Measurements from ENCODE around the gene BAZ2B. TPM values are rescaled to one million over a fixed set of nuclear protein-coding genes. Genes with fewer than 3 reads are reported as not detected.

BAZ2B gene
- total RNA-seq, 2 experiments from 2014 or later: 3.7 to 11.8 TPM

GRCh38 chr2:159375241-159375640 is 241.1 kb downstream of the BAZ2B start:
- no peak overlapping the region for H3K4me2 ChIP-seq (ENCODE audit: low read length)
- no peak overlapping the region for H3K27ac ChIP-seq (ENCODE audit: low read depth, low read length, poor library complexity, severe bottlenecking)
- no peaks in the 10 kb centered on the region for H3K36me3 ChIP-seq (ENCODE audit: insufficient read depth, low read length)
- no peaks in the 10 kb centered on the region for H3K9me2 ChIP-seq (ENCODE audit: insufficient read depth, low read length)
- no peak for TF ChIP-seq CTCF (conservative IDR thresholded peaks at IDR 0.05; ENCODE audit: low read length)
- TF ChIP-seq EZH2phosphoT487 (IDR thresholded peaks at IDR 0.05; ENCODE audit: borderline replicate concordance, low read depth, low read length): no peak
- H3K4me3 ChIP-seq (ENCODE audit: low read depth, low read length, poor library complexity, severe bottlenecking): no peak overlapping the region
- intact Hi-C loops (cut with micrococcal nuclease; ENCODE audit: unreplicated experiment): no loop called here
- no peak for DNase-seq (ENCODE audit: low spot score)
- ChIA-PET POLR2A (interaction anchor here (1.6 kb wide), 1 partner anchor 23 kb away, joined by 3 read pairs; no protein-coding TSS in a partner anchor), CTCF (ENCODE audit: unreplicated experiment) (no interaction called here)
- H4K20me1 ChIP-seq (ENCODE audit: insufficient read depth, low read length): no peaks in the 10 kb centered on the region
- H3K4me1 ChIP-seq (ENCODE audit: insufficient read depth, low read length, poor library complexity, severe bottlenecking): no peaks in the 10 kb centered on the region
- no peaks in the 10 kb centered on the region for H3K79me2 ChIP-seq (ENCODE audit: insufficient read depth, low read depth, low read length)
- no peak overlapping the region for H2AFZ ChIP-seq (ENCODE audit: low read length)
- H3K9me3 ChIP-seq (ENCODE audit: low read length): no peaks in the 10 kb centered on the region
- BruUV-seq (replicated peaks): no TSS peak

- Histone ChIP-seq H3K9me2 (ENCODE audit: insufficient read depth, low read length) (no peaks in the 10 kb centered on the region), H3K79me2 (ENCODE audit: insufficient read depth, low read depth, low read length) (no peaks in the 10 kb centered on the region), H3K4me3 (ENCODE audit: low read depth, low read length, poor library complexity, severe bottlenecking) (no peak overlapping the region), H3K27ac (ENCODE audit: low read depth, low read length, poor library complexity, severe bottlenecking) (no peak overlapping the region), H3K4me2 (ENCODE audit: low read length) (no peak overlapping the region), H2AFZ (ENCODE audit: low read length) (no peak overlapping the region), H3K36me3 (ENCODE audit: insufficient read depth, low read length) (no peaks in the 10 kb centered on the region), H3K9me3 (ENCODE audit: low read length) (no peaks in the 10 kb centered on the region), H3K4me1 (ENCODE audit: insufficient read depth, low read length, poor library complexity, severe bottlenecking) (no peaks in the 10 kb centered on the region), H4K20me1 (ENCODE audit: insufficient read depth, low read length) (no peaks in the 10 kb centered on the region)
- ChIA-PET CTCF (ENCODE audit: unreplicated experiment) (no interaction called here), POLR2A (no interaction called here)
- TF ChIP-seq EZH2phosphoT487 (IDR thresholded peaks at IDR 0.05; ENCODE audit: borderline replicate concordance, low read depth, low read length) (no peak), CTCF (conservative IDR thresholded peaks at IDR 0.05; ENCODE audit: low read length) (no peak)
- no TSS peak for BruUV-seq (replicated peaks)
- intact Hi-C loops (cut with micrococcal nuclease; ENCODE audit: unreplicated experiment): no loop called here
- DNase-seq (ENCODE audit: low spot score): no peak
These were observed 244.8 kb downstream of the BAZ2B start for GRCh38 chr2:159371506-159371905.

GRCh38 chr2:159366538-159366937 is 249.8 kb downstream of the BAZ2B start:
- Histone ChIP-seq H3K4me2 (ENCODE audit: low read length) (no peak overlapping the region), H3K36me3 (ENCODE audit: insufficient read depth, low read length) (no peaks in the 10 kb centered on the region), H3K4me1 (ENCODE audit: insufficient read depth, low read length, poor library complexity, severe bottlenecking) (no peaks in the 10 kb centered on the region), H3K9me3 (ENCODE audit: low read length) (no peaks in the 10 kb centered on the region), H2AFZ (ENCODE audit: low read length) (no peak overlapping the region), H3K9me2 (ENCODE audit: insufficient read depth, low read length) (no peaks in the 10 kb centered on the region), H3K27ac (ENCODE audit: low read depth, low read length, poor library complexity, severe bottlenecking) (no peak overlapping the region), H3K79me2 (ENCODE audit: insufficient read depth, low read depth, low read length) (no peaks in the 10 kb centered on the region), H3K4me3 (ENCODE audit: low read depth, low read length, poor library complexity, severe bottlenecking) (no peak overlapping the region), H4K20me1 (ENCODE audit: insufficient read depth, low read length) (no peaks in the 10 kb centered on the region)
- no peak for TF ChIP-seq CTCF (conservative IDR thresholded peaks at IDR 0.05; ENCODE audit: low read length)
- no peak for TF ChIP-seq EZH2phosphoT487 (IDR thresholded peaks at IDR 0.05; ENCODE audit: borderline replicate concordance, low read depth, low read length)
- BruUV-seq (replicated peaks): no TSS peak
- ChIA-PET POLR2A (no interaction called here), CTCF (ENCODE audit: unreplicated experiment) (no interaction called here)
- intact Hi-C loops (cut with micrococcal nuclease; ENCODE audit: unreplicated experiment): no loop called here
- DNase-seq (ENCODE audit: low spot score): no peak
